ENCODE results near the gene NEDD4L.

DNA sequence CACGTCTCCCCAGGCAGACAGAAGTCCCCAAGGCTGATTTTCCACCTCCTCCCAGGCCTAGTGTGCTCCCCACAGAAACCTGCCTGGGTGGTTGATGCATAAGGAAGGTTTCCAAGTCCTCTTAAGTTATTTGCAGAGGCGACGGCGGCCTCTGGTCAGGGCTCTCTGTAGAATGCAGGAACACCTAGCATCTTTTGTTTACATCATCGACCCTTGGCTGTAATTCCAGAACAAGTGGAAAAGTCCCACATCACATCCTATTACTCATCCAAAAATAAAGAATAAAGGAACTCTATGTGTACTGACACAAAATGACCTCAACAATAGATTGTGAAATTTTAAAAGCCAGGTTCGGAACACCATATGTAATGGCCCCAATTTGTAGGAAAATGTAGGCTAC is 373.7 kb downstream of the NEDD4L start:
- TF ChIP-seq, protein P1, sequence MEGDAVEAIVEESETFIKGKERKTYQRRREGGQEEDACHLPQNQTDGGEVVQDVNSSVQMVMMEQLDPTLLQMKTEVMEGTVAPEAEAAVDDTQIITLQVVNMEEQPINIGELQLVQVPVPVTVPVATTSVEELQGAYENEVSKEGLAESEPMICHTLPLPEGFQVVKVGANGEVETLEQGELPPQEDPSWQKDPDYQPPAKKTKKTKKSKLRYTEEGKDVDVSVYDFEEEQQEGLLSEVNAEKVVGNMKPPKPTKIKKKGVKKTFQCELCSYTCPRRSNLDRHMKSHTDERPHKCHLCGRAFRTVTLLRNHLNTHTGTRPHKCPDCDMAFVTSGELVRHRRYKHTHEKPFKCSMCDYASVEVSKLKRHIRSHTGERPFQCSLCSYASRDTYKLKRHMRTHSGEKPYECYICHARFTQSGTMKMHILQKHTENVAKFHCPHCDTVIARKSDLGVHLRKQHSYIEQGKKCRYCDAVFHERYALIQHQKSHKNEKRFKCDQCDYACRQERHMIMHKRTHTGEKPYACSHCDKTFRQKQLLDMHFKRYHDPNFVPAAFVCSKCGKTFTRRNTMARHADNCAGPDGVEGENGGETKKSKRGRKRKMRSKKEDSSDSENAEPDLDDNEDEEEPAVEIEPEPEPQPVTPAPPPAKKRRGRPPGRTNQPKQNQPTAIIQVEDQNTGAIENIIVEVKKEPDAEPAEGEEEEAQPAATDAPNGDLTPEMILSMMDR (IDR thresholded peaks at IDR 0.05; ENCODE audit: insufficient read depth, low read length, poor library complexity, severe bottlenecking): no peak
- TF ChIP-seq EZH2phosphoT487 (conservative IDR thresholded peaks at IDR 0.05; ENCODE audit: low read length): no peak
